ENCODE results near the gene FREM1. TPM values are rescaled to one million over a fixed set of nuclear protein-coding genes. Genes with fewer than 3 reads are reported as not detected.

FREM1 gene
- total RNA-seq, 4 donors from 2014 or later = 1.3 to 5.0 (median 2.2) TPM

GRCh38 chr9:14812806-14813205, 97.4 kb downstream of the FREM1 start:
- no peak for ATAC-seq (ENCODE audit: low FRiP score)
- no peak for TF ChIP-seq CTCF (IDR thresholded peaks at IDR 0.05)
- DNase-seq (ENCODE audit: low spot score) = no peak

- ATAC-seq (ENCODE audit: low FRiP score) (no peak), DNase-seq (ENCODE audit: low spot score) (no peak)
- no peak for TF ChIP-seq CTCF (IDR thresholded peaks at IDR 0.05)
These were observed 98.4 kb downstream of the FREM1 start for GRCh38 chr9:14811844-14812243.

GRCh38 chr9:14806941-14807520, 103.2 kb downstream of the FREM1 start:
- ATAC-seq (ENCODE audit: low FRiP score) (no peak), DNase-seq (ENCODE audit: low spot score) (no peak)
- no peak for TF ChIP-seq CTCF (IDR thresholded peaks at IDR 0.05)

- ATAC-seq (ENCODE audit: low FRiP score) (no peak), DNase-seq (ENCODE audit: low spot score) (no peak)
- no peak for TF ChIP-seq CTCF (IDR thresholded peaks at IDR 0.05)
These were observed 111.2 kb downstream of the FREM1 start for GRCh38 chr9:14799030-14799429.

- no peak for ATAC-seq (ENCODE audit: low FRiP score)
- TF ChIP-seq CTCF (IDR thresholded peaks at IDR 0.05) = no peak
- no peak for DNase-seq (ENCODE audit: low spot score)
These were observed 112.8 kb downstream of the FREM1 start for GRCh38 chr9:14797435-14797834.

- TF ChIP-seq CTCF (IDR thresholded peaks at IDR 0.05) = no peak
- ATAC-seq (ENCODE audit: low FRiP score) (no peak), DNase-seq (ENCODE audit: low spot score) (no peak)
These were observed 116.8 kb downstream of the FREM1 start for GRCh38 chr9:14793389-14793788.

GRCh38 chr9:14790628-14791027, 119.6 kb downstream of the FREM1 start:
- TF ChIP-seq CTCF (IDR thresholded peaks at IDR 0.05) = no peak
- DNase-seq (ENCODE audit: low spot score) (no peak), ATAC-seq (ENCODE audit: low FRiP score) (no peak)
